Fibroblast of lung (primary cell): ENCODE results near the gene POLR2L. TPM values are rescaled to one million over a fixed set of nuclear protein-coding genes. Genes with fewer than 3 reads are reported as not detected.

Source experiments
- DNase-seq, 2 donors: peaks; one replicate each; pipeline versions ENCODE4 v3.0.0 to v3.0.0-alpha.2; 2010; ENCODE audit warnings: low read depth in 2 of 2
- H2AFZ ChIP-seq: 2 replicates; pipeline ENCODE4 v1.5.1; 2012; ENCODE audit warnings: low read length, control low read depth, inconsistent platforms
- H3K27ac ChIP-seq: 2 replicates; pipeline ENCODE4 v1.5.1; 2011; ENCODE audit warnings: low read length, control low read depth; ENCODE audit not compliant: insufficient read depth
- H3K27me3 ChIP-seq: 2 replicates; pipeline ENCODE4 v1.5.1; 2011; ENCODE audit warnings: mild to moderate bottlenecking, low read length; ENCODE audit not compliant: control insufficient read depth, insufficient read depth
- H3K36me3 ChIP-seq: 2 replicates; pipeline ENCODE4 v1.5.1; 2011; ENCODE audit warnings: low read length; ENCODE audit not compliant: control insufficient read depth, insufficient read depth
- H3K4me1 ChIP-seq: 2 replicates; pipeline ENCODE4 v1.5.1; 2011; ENCODE audit warnings: low read length; ENCODE audit not compliant: control insufficient read depth, insufficient read depth; ENCODE audit errors: extremely low read depth
- H3K4me2 ChIP-seq: 2 replicates; pipeline ENCODE4 v1.5.1; 2011; ENCODE audit warnings: low read length, control low read depth; ENCODE audit not compliant: insufficient read depth; ENCODE audit errors: extremely low read depth
- H3K4me3 ChIP-seq, 4 experiments: fragments of 200-600 bp in 1 of 4; sonication (generic) in 1 of 4; replicated peaks in 1 of 4; 2 replicates each; pipeline ENCODE4 v1.5.1; 2011 to 2016; ENCODE audit warnings: low read length in 4 of 4, low read depth in 3 of 4, mild to moderate bottlenecking in 3 of 4, control low read depth in 2 of 4, inconsistent platforms in 1 of 4, mixed read lengths in 1 of 4; ENCODE audit not compliant: insufficient read depth in 1 of 4; ENCODE audit errors: control extremely low read depth in 1 of 4
- H3K79me2 ChIP-seq: 2 replicates; pipeline ENCODE4 v1.5.1; 2012; ENCODE audit warnings: mild to moderate bottlenecking, low read length, inconsistent platforms; ENCODE audit not compliant: control insufficient read depth, insufficient read depth
- H3K9ac ChIP-seq: 2 replicates; pipeline ENCODE4 v1.5.1; 2011; ENCODE audit warnings: mild to moderate bottlenecking, low read length, control low read depth; ENCODE audit not compliant: insufficient read depth
- H3K9me3 ChIP-seq: 2 replicates; pipeline ENCODE4 v1.5.1; 2012; ENCODE audit warnings: low read depth, low read length; ENCODE audit not compliant: control insufficient read depth, insufficient read depth
- H4K20me1 ChIP-seq: 2 replicates; pipeline ENCODE4 v1.5.1; 2011; ENCODE audit warnings: low read length; ENCODE audit not compliant: control insufficient read depth, insufficient read depth; ENCODE audit errors: extremely low read depth
- CTCF ChIP-seq, 2 donors: IDR thresholded peaks in 1 of 2; conservative IDR thresholded peaks in 1 of 2; 1 replicate in 1 of 2; 2 replicates in 1 of 2; pipeline ENCODE4 v1.5.1; 2011 to 2012; ENCODE audit warnings: low read length in 2 of 2, control low read depth in 1 of 2, inconsistent platforms in 1 of 2, low read depth in 1 of 2, mild to moderate bottlenecking in 1 of 2
- EZH2 ChIP-seq: IDR thresholded peaks from 2 replicates; pipeline ENCODE4 v1.5.1; 2012; ENCODE audit warnings: low read length, control low read depth, mild to moderate bottlenecking; ENCODE audit errors: missing control alignments
- polyA plus RNA-seq, 2 donors: library from polyadenylated mRNA; depleted of rRNA in 1 of 2; stranded (reverse) in 1 of 2; unstranded in 1 of 2; fragments of >200 nt; gene quantifications; 2 replicates each; pipeline ENCODE4 v1.2.1, GENCODE V29; 2011 to 2012; ENCODE audit warnings: missing spikeins in 1 of 2
- total RNA-seq: library from RNA; depleted of rRNA; stranded (reverse); fragments of >200 nt; gene quantifications from 2 replicates; pipeline ENCODE4 v1.2.1, GENCODE V29; 2014

Gene POLR2L
- total and polyA plus RNA-seq, 2 donors (not counting 1 experiment from before 2014, with no cell fraction given) = 181 to 196 TPM

GRCh38 chr11:858053-858761 is 15.9 kb upstream of the POLR2L start:
- peaks cover 18% of the 10 kb centered on the region for H3K36me3 ChIP-seq
- peaks cover 18% of the 10 kb centered on the region for H3K4me1 ChIP-seq
- H3K4me2 ChIP-seq = no peak overlapping the region
- no peak overlapping the region for H3K4me3 ChIP-seq
- H3K9ac ChIP-seq = no peak overlapping the region
- H2AFZ ChIP-seq = no peak overlapping the region
- H3K79me2 ChIP-seq = peaks cover 18% of the 10 kb centered on the region
- no peaks in the 10 kb centered on the region for H4K20me1 ChIP-seq
- H3K27ac ChIP-seq = no peak overlapping the region
- H3K27me3 ChIP-seq = no peaks in the 10 kb centered on the region
- no peak for DNase-seq
- TF ChIP-seq CTCF (conservative IDR thresholded peaks at IDR 0.05 in 1 of 2, IDR thresholded peaks at IDR 0.05 in 1 of 2; ENCODE audit: low read depth in 1 of 2, low read length in 2 of 2) = no peak
- no peak for TF ChIP-seq EZH2
- no peaks in the 10 kb centered on the region for H3K9me3 ChIP-seq

- H3K9me3 ChIP-seq = no peaks in the 10 kb centered on the region
- no peak overlapping the region for H3K4me3 ChIP-seq
- TF ChIP-seq EZH2 (no peak), CTCF (conservative IDR thresholded peaks at IDR 0.05 in 1 of 2, IDR thresholded peaks at IDR 0.05 in 1 of 2; ENCODE audit: low read depth in 1 of 2, low read length in 2 of 2) (no peak)
- no peaks in the 10 kb centered on the region for H3K27me3 ChIP-seq
- no peak for DNase-seq
- H3K36me3 ChIP-seq = peaks cover 8% of the 10 kb centered on the region
- H3K9ac ChIP-seq = no peak overlapping the region
- no peaks in the 10 kb centered on the region for H4K20me1 ChIP-seq
- peaks cover 24% of the 10 kb centered on the region for H3K79me2 ChIP-seq
- no peak overlapping the region for H2AFZ ChIP-seq
- H3K4me1 ChIP-seq = peaks cover 18% of the 10 kb centered on the region
- no peak overlapping the region for H3K27ac ChIP-seq
- H3K4me2 ChIP-seq = no peak overlapping the region
Observed at GRCh38 chr11:856397-856796, 14.1 kb upstream of the POLR2L start.

GRCh38 chr11:855796-856195 is 13.5 kb upstream of the POLR2L start:
- peaks cover 28% of the 10 kb centered on the region for H3K79me2 ChIP-seq
- no peak overlapping the region for H3K4me2 ChIP-seq
- no peaks in the 10 kb centered on the region for H4K20me1 ChIP-seq
- peaks cover 23% of the 10 kb centered on the region for H3K4me1 ChIP-seq
- H3K36me3 ChIP-seq = peaks cover 8% of the 10 kb centered on the region
- no peak overlapping the region for H2AFZ ChIP-seq
- TF ChIP-seq CTCF (conservative IDR thresholded peaks at IDR 0.05 in 1 of 2, IDR thresholded peaks at IDR 0.05 in 1 of 2; ENCODE audit: low read depth in 1 of 2, low read length in 2 of 2) (no peak), EZH2 (no peak)
- no peak overlapping the region for H3K9ac ChIP-seq
- H3K27me3 ChIP-seq = no peaks in the 10 kb centered on the region
- no peaks in the 10 kb centered on the region for H3K9me3 ChIP-seq
- H3K4me3 ChIP-seq = no peak overlapping the region
- H3K27ac ChIP-seq = no peak overlapping the region
- DNase-seq = no peak
